HCT116 (cell line): ENCODE results near the gene ARAP1. TPM values are rescaled to one million over a fixed set of nuclear protein-coding genes. Genes with fewer than 3 reads are reported as not detected.

Experiments
- ATAC-seq: fragments of 200-7000 bp; cut with Tn5 transposase; 2 replicates; pipeline ENCODE4 v1.9.1; 2020; ENCODE audit warnings: mild to moderate bottlenecking, moderate library complexity
- BruUV-seq: library from RNA; stranded (reverse); fragments of 400-500 nt; replicated peaks from 2 replicates; lab custom pipeline; 2021; lab: Mats Ljungman, UMichigan
- CTCF ChIA-PET: fragments of 300-600 bp; sonication (Branson Sonifier 250); formaldehyde crosslinking; loops from one replicate; lab custom pipeline; 2021; ENCODE audit warnings: antibody characterized with exemption; lab: Charles Lee
- POLR2A ChIA-PET: fragments of 300-600, 350-600 bp; sonication (Branson Sonifier 250); formaldehyde crosslinking; loops from one replicate; lab custom pipeline; 2021; ENCODE audit warnings: antibody characterized with exemption; lab: Charles Lee
- RAD21 ChIA-PET, 2 experiments: fragments of 300-600 bp; sonication (Branson Sonifier 250); formaldehyde crosslinking; loops; one replicate each; lab custom pipeline; 2023; ENCODE audit warnings: low total read pairs in 2 of 2; ENCODE audit not compliant: uncharacterized antibody in 2 of 2, unreplicated experiment in 2 of 2, low non-redundant PET in 1 of 2; lab: Charles Lee
- DNase-seq: peaks from one replicate; pipeline ENCODE4 v3.0.0-alpha.2; 2010; ENCODE audit warnings: low read depth, low spot score
- H2AFZ ChIP-seq: fragments of 200-600 bp; shearing (Covaris generic), sonication (generic); 2 replicates; pipeline ENCODE4 v1.6.1; 2017; ENCODE audit warnings: low read depth, mixed run types, mixed read lengths, antibody characterized with exemption, low read length; ENCODE audit not compliant: poor library complexity, severe bottlenecking
- H3K27ac ChIP-seq: 2 replicates; pipeline ENCODE4 v1.5.1; 2012; ENCODE audit warnings: low read depth, low read length
- H3K27me3 ChIP-seq: fragments of 200-600 bp; sonication (generic); 2 replicates; pipeline ENCODE4 v1.6.1; 2016; ENCODE audit warnings: mixed run types, low read length, mixed read lengths; ENCODE audit not compliant: insufficient read depth
- H3K36me3 ChIP-seq, 2 experiments: fragments of 200-500 bp in 1 of 2; fragments of 200-600 bp in 1 of 2; sonication (Bioruptor generic) in 1 of 2; sonication (generic) in 1 of 2; 2 replicates each; pipeline versions ENCODE4 v1.5.1 to v1.6.1; 2014 to 2016; ENCODE audit warnings: low read length in 2 of 2, inconsistent platforms in 1 of 2, mixed read lengths in 1 of 2, mixed run types in 1 of 2; ENCODE audit not compliant: insufficient read depth in 2 of 2, control insufficient read depth in 1 of 2
- H3K4me1 ChIP-seq, 2 experiments: fragments of 200-600 bp in 1 of 2; sonication (generic) in 1 of 2; 2 replicates each; pipeline versions ENCODE4 v1.5.1 to v1.6.1; 2012 to 2017; ENCODE audit warnings: low read length in 2 of 2, inconsistent platforms in 1 of 2, mild to moderate bottlenecking in 1 of 2, mixed read lengths in 1 of 2, mixed run types in 1 of 2, moderate library complexity in 1 of 2; ENCODE audit not compliant: insufficient read depth in 2 of 2, control insufficient read depth in 1 of 2
- H3K4me2 ChIP-seq: fragments of 200-600 bp; sonication (generic); 2 replicates; pipeline ENCODE4 v1.6.1; 2017; ENCODE audit warnings: mixed run types, low read length, mixed read lengths
- H3K4me3 ChIP-seq, 2 experiments: fragments of 200-600 bp in 1 of 2; sonication (generic) in 1 of 2; replicated peaks in 1 of 2; 2 replicates each; pipeline ENCODE4 v1.5.1; 2011 to 2016; ENCODE audit warnings: low read length in 2 of 2, control low read depth in 1 of 2, low read depth in 1 of 2, mild to moderate bottlenecking in 1 of 2, mixed read lengths in 1 of 2, mixed run types in 1 of 2
- H3K79me2 ChIP-seq: fragments of 200-600 bp; sonication (generic); 2 replicates; pipeline ENCODE4 v1.6.1; 2017; ENCODE audit warnings: mild to moderate bottlenecking, mixed run types, low read length, moderate library complexity, mixed read lengths; ENCODE audit not compliant: insufficient read depth
- H3K9ac ChIP-seq: fragments of 200-600 bp; sonication (generic); 2 replicates; pipeline ENCODE4 v1.6.1; 2016; ENCODE audit warnings: low read length, mixed read lengths
- H3K9me2 ChIP-seq: fragments of 200-600 bp; sonication (generic), shearing (Covaris generic); 2 replicates; pipeline ENCODE4 v1.6.1; 2017; ENCODE audit warnings: mixed run types, mild to moderate bottlenecking, moderate library complexity; ENCODE audit not compliant: insufficient read depth
- H3K9me3 ChIP-seq, 2 experiments: fragments of 200-500 bp in 1 of 2; fragments of 200-600 bp in 1 of 2; sonication (Bioruptor generic) in 1 of 2; sonication (generic) in 1 of 2; 2 replicates each; pipeline ENCODE4 v1.6.1; 2014 to 2017; ENCODE audit warnings: low read length in 2 of 2, mixed read lengths in 2 of 2, inconsistent platforms in 1 of 2, low read depth in 1 of 2, mild to moderate bottlenecking in 1 of 2, mixed run types in 1 of 2, moderate library complexity in 1 of 2; ENCODE audit not compliant: control insufficient read depth in 1 of 2, insufficient read depth in 1 of 2
- H4K20me1 ChIP-seq: fragments of 200-600 bp; sonication (generic), shearing (Covaris generic); 2 replicates; pipeline ENCODE4 v1.6.1; 2017; ENCODE audit warnings: mixed run types, mild to moderate bottlenecking, moderate library complexity; ENCODE audit not compliant: insufficient read depth
- intact Hi-C: fragments of 100-400 bp; cut with micrococcal nuclease; formaldehyde crosslinking; loops from 2 replicates; pipeline ENCODE4 v1.10.0; 2022
- total RNA-seq: library from RNA; stranded (reverse); gene quantifications from one replicate; pipeline ENCODE4 v1.2.1, GENCODE V29; 2021; ENCODE audit not compliant: unreplicated experiment
- TF ChIP-seq, protein P1 (sequence below): IDR thresholded peaks from 2 replicates; pipeline ENCODE4 v1.6.1; 2011; ENCODE audit warnings: mild to moderate bottlenecking, low read length, moderate library complexity; ENCODE audit not compliant: insufficient replicate concordance; ENCODE audit errors: extremely low read depth
- TF ChIP-seq, protein P2 (sequence below): IDR thresholded peaks from 2 replicates; pipeline ENCODE4 v1.6.1; 2012; ENCODE audit warnings: low read depth

Gene ARAP1
- total RNA-seq, 1 experiment from 2014 or later = 57.4 TPM

DNA sequence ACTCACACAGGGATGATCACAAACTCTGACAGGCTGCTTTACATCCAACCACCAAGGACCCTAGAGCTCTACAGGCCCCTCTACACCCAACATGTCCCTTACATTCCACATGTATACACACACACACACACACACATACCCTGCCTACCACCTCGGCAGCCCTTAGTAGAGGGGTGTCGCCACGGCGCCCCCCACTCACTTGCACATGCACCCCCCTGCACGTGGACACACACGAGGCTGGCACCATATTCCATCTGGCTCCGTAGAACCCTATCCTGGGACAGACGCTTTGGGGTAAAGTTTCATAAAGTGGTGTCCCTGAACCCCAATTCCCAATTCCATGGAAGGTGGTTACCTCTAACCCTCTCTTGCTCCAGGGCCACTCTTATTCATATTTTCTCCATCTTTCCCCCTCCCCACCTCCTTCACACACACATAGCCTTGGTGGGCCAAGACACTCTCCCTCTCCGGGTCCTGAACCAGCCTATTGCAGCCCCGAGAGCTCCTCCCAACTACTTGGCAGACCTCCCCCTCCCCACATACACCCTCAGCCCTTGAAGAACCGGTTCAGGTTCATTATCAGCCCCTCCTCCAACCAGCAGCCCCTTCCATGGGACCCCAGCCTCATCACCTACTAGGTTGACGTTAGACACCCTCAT is 78.8 kb downstream of the ARAP1 start:
- Histone ChIP-seq H3K4me2 (no peak overlapping the region), H3K79me2 (no peaks in the 10 kb centered on the region), H3K27me3 (peaks cover 51% of the 10 kb centered on the region), H3K4me3 (no peak overlapping the region), H3K9ac (no peak overlapping the region), H3K27ac (no peak overlapping the region), H3K9me2 (no peaks in the 10 kb centered on the region), H4K20me1 (no peaks in the 10 kb centered on the region), H3K36me3 (no peaks in the 10 kb centered on the region), H3K9me3 (peaks cover 0 to 2% of the 10 kb centered on the region in 2 experiments; a peak in 1 of 4 replicates), H3K4me1 (no peaks in the 10 kb centered on the region; a peak in 1 of 4 replicates), H2AFZ (no peak overlapping the region)
- DNase-seq (no peak), ATAC-seq (no peak)
- RAD21 ChIA-PET = no interaction called here
- intact Hi-C loops = no loop called here
- TF ChIP-seq, protein P1, sequence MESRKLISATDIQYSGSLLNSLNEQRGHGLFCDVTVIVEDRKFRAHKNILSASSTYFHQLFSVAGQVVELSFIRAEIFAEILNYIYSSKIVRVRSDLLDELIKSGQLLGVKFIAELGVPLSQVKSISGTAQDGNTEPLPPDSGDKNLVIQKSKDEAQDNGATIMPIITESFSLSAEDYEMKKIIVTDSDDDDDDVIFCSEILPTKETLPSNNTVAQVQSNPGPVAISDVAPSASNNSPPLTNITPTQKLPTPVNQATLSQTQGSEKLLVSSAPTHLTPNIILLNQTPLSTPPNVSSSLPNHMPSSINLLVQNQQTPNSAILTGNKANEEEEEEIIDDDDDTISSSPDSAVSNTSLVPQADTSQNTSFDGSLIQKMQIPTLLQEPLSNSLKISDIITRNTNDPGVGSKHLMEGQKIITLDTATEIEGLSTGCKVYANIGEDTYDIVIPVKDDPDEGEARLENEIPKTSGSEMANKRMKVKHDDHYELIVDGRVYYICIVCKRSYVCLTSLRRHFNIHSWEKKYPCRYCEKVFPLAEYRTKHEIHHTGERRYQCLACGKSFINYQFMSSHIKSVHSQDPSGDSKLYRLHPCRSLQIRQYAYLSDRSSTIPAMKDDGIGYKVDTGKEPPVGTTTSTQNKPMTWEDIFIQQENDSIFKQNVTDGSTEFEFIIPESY = no peak
- TF ChIP-seq, protein P2, sequence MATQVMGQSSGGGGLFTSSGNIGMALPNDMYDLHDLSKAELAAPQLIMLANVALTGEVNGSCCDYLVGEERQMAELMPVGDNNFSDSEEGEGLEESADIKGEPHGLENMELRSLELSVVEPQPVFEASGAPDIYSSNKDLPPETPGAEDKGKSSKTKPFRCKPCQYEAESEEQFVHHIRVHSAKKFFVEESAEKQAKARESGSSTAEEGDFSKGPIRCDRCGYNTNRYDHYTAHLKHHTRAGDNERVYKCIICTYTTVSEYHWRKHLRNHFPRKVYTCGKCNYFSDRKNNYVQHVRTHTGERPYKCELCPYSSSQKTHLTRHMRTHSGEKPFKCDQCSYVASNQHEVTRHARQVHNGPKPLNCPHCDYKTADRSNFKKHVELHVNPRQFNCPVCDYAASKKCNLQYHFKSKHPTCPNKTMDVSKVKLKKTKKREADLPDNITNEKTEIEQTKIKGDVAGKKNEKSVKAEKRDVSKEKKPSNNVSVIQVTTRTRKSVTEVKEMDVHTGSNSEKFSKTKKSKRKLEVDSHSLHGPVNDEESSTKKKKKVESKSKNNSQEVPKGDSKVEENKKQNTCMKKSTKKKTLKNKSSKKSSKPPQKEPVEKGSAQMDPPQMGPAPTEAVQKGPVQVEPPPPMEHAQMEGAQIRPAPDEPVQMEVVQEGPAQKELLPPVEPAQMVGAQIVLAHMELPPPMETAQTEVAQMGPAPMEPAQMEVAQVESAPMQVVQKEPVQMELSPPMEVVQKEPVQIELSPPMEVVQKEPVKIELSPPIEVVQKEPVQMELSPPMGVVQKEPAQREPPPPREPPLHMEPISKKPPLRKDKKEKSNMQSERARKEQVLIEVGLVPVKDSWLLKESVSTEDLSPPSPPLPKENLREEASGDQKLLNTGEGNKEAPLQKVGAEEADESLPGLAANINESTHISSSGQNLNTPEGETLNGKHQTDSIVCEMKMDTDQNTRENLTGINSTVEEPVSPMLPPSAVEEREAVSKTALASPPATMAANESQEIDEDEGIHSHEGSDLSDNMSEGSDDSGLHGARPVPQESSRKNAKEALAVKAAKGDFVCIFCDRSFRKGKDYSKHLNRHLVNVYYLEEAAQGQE = peak; percentile 34
- CTCF ChIA-PET = interaction anchor here (2.5 kb wide), 1 partner anchor 11 kb away, joined by 12 read pairs; no protein-coding TSS in a partner anchor
- no TSS peak for BruUV-seq
- POLR2A ChIA-PET = no interaction called here
